ENCODE results near the gene KIAA1671.

Gene KIAA1671

GRCh38 chr22:24947383-24947782 is 5.1 kb upstream of the KIAA1671 start:
- no peak overlapping the region for H2AFZ ChIP-seq (ENCODE audit: low read length)
- TF ChIP-seq CTCF (IDR thresholded peaks at IDR 0.05; ENCODE audit: low read length) (no peak), EZH2 (IDR thresholded peaks at IDR 0.05; ENCODE audit: borderline replicate concordance, low read length) (no peak)
- no peaks in the 10 kb centered on the region for H3F3A ChIP-seq (ENCODE audit: insufficient read depth, low read length)
- H3K4me1 ChIP-seq (ENCODE audit: insufficient read depth, low read length, severe bottlenecking), result no peaks in the 10 kb centered on the region
- H3K9me3 ChIP-seq (ENCODE audit: low read length), result no peaks in the 10 kb centered on the region
- H3K4me2 ChIP-seq (ENCODE audit: low read length), result no peak overlapping the region
- H3K4me3 ChIP-seq (ENCODE audit: low read depth, low read length, poor library complexity, severe bottlenecking), result no peak overlapping the region
- no peaks in the 10 kb centered on the region for H3K9me2 ChIP-seq (ENCODE audit: low read depth, low read length)
- no peaks in the 10 kb centered on the region for H3K36me3 ChIP-seq (ENCODE audit: insufficient read depth, low read length)
- no peak overlapping the region for H3K27ac ChIP-seq (ENCODE audit: low read depth, low read length, poor library complexity, severe bottlenecking)
- H3K27me3 ChIP-seq (ENCODE audit: insufficient read depth, low read length), result no peaks in the 10 kb centered on the region
- H3K79me2 ChIP-seq (ENCODE audit: insufficient read depth, low read length), result no peaks in the 10 kb centered on the region
- no peak overlapping the region for H3K9ac ChIP-seq (ENCODE audit: low read length)
- H4K20me1 ChIP-seq (ENCODE audit: insufficient read depth, low read length), result no peaks in the 10 kb centered on the region

- H4K20me1 ChIP-seq (ENCODE audit: insufficient read depth, low read length), result no peaks in the 10 kb centered on the region
- no peaks in the 10 kb centered on the region for H3K9me3 ChIP-seq (ENCODE audit: low read length)
- H3K4me2 ChIP-seq (ENCODE audit: low read length), result no peak overlapping the region
- no peaks in the 10 kb centered on the region for H3K4me1 ChIP-seq (ENCODE audit: insufficient read depth, low read length, severe bottlenecking)
- H3K4me3 ChIP-seq (ENCODE audit: low read depth, low read length, poor library complexity, severe bottlenecking), result no peak overlapping the region
- H3K27me3 ChIP-seq (ENCODE audit: insufficient read depth, low read length), result no peaks in the 10 kb centered on the region
- H3K27ac ChIP-seq (ENCODE audit: low read depth, low read length, poor library complexity, severe bottlenecking), result no peak overlapping the region
- no peak overlapping the region for H3K9ac ChIP-seq (ENCODE audit: low read length)
- TF ChIP-seq CTCF (IDR thresholded peaks at IDR 0.05; ENCODE audit: low read length) (no peak), EZH2 (IDR thresholded peaks at IDR 0.05; ENCODE audit: borderline replicate concordance, low read length) (no peak)
- no peaks in the 10 kb centered on the region for H3F3A ChIP-seq (ENCODE audit: insufficient read depth, low read length)
- no peaks in the 10 kb centered on the region for H3K79me2 ChIP-seq (ENCODE audit: insufficient read depth, low read length)
- no peaks in the 10 kb centered on the region for H3K36me3 ChIP-seq (ENCODE audit: insufficient read depth, low read length)
- no peak overlapping the region for H2AFZ ChIP-seq (ENCODE audit: low read length)
- no peaks in the 10 kb centered on the region for H3K9me2 ChIP-seq (ENCODE audit: low read depth, low read length)
Measured at GRCh38 chr22:24947881-24948280, 4.6 kb upstream of the KIAA1671 start.

- H3K4me1 ChIP-seq (ENCODE audit: insufficient read depth, low read length, severe bottlenecking), result no peaks in the 10 kb centered on the region
- H3K4me2 ChIP-seq (ENCODE audit: low read length), result no peak overlapping the region
- H3K9ac ChIP-seq (ENCODE audit: low read length), result no peak overlapping the region
- no peaks in the 10 kb centered on the region for H3K27me3 ChIP-seq (ENCODE audit: insufficient read depth, low read length)
- H2AFZ ChIP-seq (ENCODE audit: low read length), result no peak overlapping the region
- no peaks in the 10 kb centered on the region for H3K79me2 ChIP-seq (ENCODE audit: insufficient read depth, low read length)
- H3K27ac ChIP-seq (ENCODE audit: low read depth, low read length, poor library complexity, severe bottlenecking), result no peak overlapping the region
- H4K20me1 ChIP-seq (ENCODE audit: insufficient read depth, low read length), result no peaks in the 10 kb centered on the region
- TF ChIP-seq EZH2 (IDR thresholded peaks at IDR 0.05; ENCODE audit: borderline replicate concordance, low read length), result no peak
- no peak for TF ChIP-seq CTCF (IDR thresholded peaks at IDR 0.05; ENCODE audit: low read length)
- H3K9me3 ChIP-seq (ENCODE audit: low read length), result no peaks in the 10 kb centered on the region
- no peaks in the 10 kb centered on the region for H3K9me2 ChIP-seq (ENCODE audit: low read depth, low read length)
- H3K36me3 ChIP-seq (ENCODE audit: insufficient read depth, low read length), result no peaks in the 10 kb centered on the region
- H3F3A ChIP-seq (ENCODE audit: insufficient read depth, low read length), result no peaks in the 10 kb centered on the region
- no peak overlapping the region for H3K4me3 ChIP-seq (ENCODE audit: low read depth, low read length, poor library complexity, severe bottlenecking)
Measured at GRCh38 chr22:24948356-24949202, 3.9 kb upstream of the KIAA1671 start.
